Esophagus muscularis mucosa (tissue), 4 donors: ENCODE results near the gene FGR. TPM values are rescaled to one million over a fixed set of nuclear protein-coding genes. Genes with fewer than 3 reads are reported as not detected.

Source experiments
- DNase-seq: peaks from one replicate; pipeline ENCODE4 v3.0.0-alpha.2; 2017; ENCODE audit errors: extremely low spot score
- H3K27ac ChIP-seq, 4 donors: fragments of 200-600 bp; sonication (generic); replicated peaks in 1 of 4; 1 replicate in 3 of 4; 2 replicates in 1 of 4; pipeline ENCODE4 v1.5.1; 2016 to 2019; ENCODE audit warnings: mild to moderate bottlenecking in 1 of 4
- H3K27me3 ChIP-seq, 4 donors: fragments of 200-600 bp; sonication (generic); one replicate each; pipeline versions ENCODE4 v1.5.1 to v1.6.0; 2016 to 2019
- H3K36me3 ChIP-seq, 4 donors: fragments of 200-600 bp; sonication (generic); one replicate each; pipeline ENCODE4 v1.5.1; 2016 to 2019
- H3K4me1 ChIP-seq, 4 donors: fragments of 200-600 bp; sonication (generic); one replicate each; pipeline ENCODE4 v1.5.1; 2016 to 2019
- H3K4me3 ChIP-seq, 4 donors: fragments of 200-600 bp; sonication (generic); 1 replicate in 2 of 4; 2 replicates in 2 of 4; pipeline ENCODE4 v1.5.1; 2016 to 2019; ENCODE audit warnings: mild to moderate bottlenecking in 4 of 4, moderate library complexity in 1 of 4
- H3K9me3 ChIP-seq, 4 donors: fragments of 200-600 bp; sonication (generic); 1 replicate in 3 of 4; 2 replicates in 1 of 4; pipeline ENCODE4 v1.5.1; 2016 to 2019
- CTCF ChIP-seq, 3 experiments: fragments of 200-600 bp in 2 of 3; fragments of 450-650 bp in 1 of 3; sonication (generic) in 2 of 3; IDR thresholded peaks; one replicate each; pipeline ENCODE4 v1.5.1; 2017 to 2019; ENCODE audit warnings: antibody characterized with exemption in 3 of 3, mild to moderate bottlenecking in 2 of 3, moderate library complexity in 1 of 3
- EP300 ChIP-seq: sonication (generic); formaldehyde crosslinking; IDR thresholded peaks from one replicate; pipeline ENCODE4 v1.6.1; 2017; ENCODE audit warnings: antibody characterized with exemption
- POLR2A ChIP-seq: fragments of 450-650 bp; IDR thresholded peaks from one replicate; pipeline ENCODE4 v1.6.1; 2017; ENCODE audit warnings: antibody characterized with exemption, moderate library complexity, mild to moderate bottlenecking, low read depth
- POLR2AphosphoS5 ChIP-seq, 2 donors: sonication (generic); formaldehyde crosslinking; IDR thresholded peaks; one replicate each; pipeline ENCODE4 v1.6.1; 2017; ENCODE audit warnings: antibody characterized with exemption in 2 of 2
- WGBS: methylation state at CpG from one replicate; pipeline ENCODE4 v1.1.5; 2018; 5-methylcytosine and 5-hydroxymethylcytosine counted together
- intact Hi-C: fragments of 100-400 bp; cut with DNase I; formaldehyde crosslinking; loops from one replicate; pipeline ENCODE4 v1.15.1; 2023
- total RNA-seq, 4 donors: library from RNA; depleted of rRNA; stranded (reverse); fragments of >200 nt; gene quantifications; one replicate each; pipeline versions ENCODE4 v1.1.0 to v1.2.1, GENCODE V29; 2016

FGR gene
- total RNA-seq, 4 donors from 2014 or later: 12.0 to 32.1 (median 12.6) TPM

- intact Hi-C loops: no loop called here
- no peak for DNase-seq
- peak overlapping the region; percentile 57 to 71 (median 68) for H3K27ac ChIP-seq
Measured at GRCh38 chr1:27656157-27656893, 21.3 kb upstream of the FGR start.

GRCh38 chr1:27655151-27655937, 20.4 kb upstream of the FGR start:
- TF ChIP-seq POLR2AphosphoS5 (IDR thresholded peaks at IDR 0.05): no peak
- Histone ChIP-seq H3K27me3 (no peaks in the 10 kb centered on the region), H3K36me3 (no peaks in the 10 kb centered on the region), H3K9me3 (no peaks in the 10 kb centered on the region), H3K4me1 (peaks cover 43 to 50% (median 47%) of the 10 kb centered on the region in 4 donors), H3K4me3 (no peak overlapping the region), H3K27ac (peak overlapping the region; percentile 57 to 71 (median 68))
- 60% methylated on average over 11 of the region's 11 CpGs for WGBS
- DNase-seq: no peak
- intact Hi-C loops: no loop called here

More at GRCh38 chr1:27656157-27656893, 21.3 kb upstream of the FGR start:
- Histone ChIP-seq H3K4me1 (peaks cover 42 to 44% (median 43%) of the 10 kb centered on the region in 4 donors), H3K4me3 (no peak overlapping the region), H3K9me3 (no peaks in the 10 kb centered on the region), H3K27me3 (no peaks in the 10 kb centered on the region), H3K36me3 (no peaks in the 10 kb centered on the region)
- WGBS: 70% methylated on average over 6 of the region's 7 CpGs
- TF ChIP-seq EP300 (no peak), POLR2AphosphoS5 (IDR thresholded peaks at IDR 0.05) (peak; percentile 38 to 62)

GRCh38 chr1:27652111-27652864, 17.3 kb upstream of the FGR start:
- Histone ChIP-seq H3K36me3 (no peaks in the 10 kb centered on the region), H3K27me3 (no peaks in the 10 kb centered on the region), H3K9me3 (no peaks in the 10 kb centered on the region), H3K27ac (peak overlapping the region in 1 of 4 donors; percentile 41), H3K4me3 (no peak overlapping the region), H3K4me1 (peaks cover 47 to 51% (median 50%) of the 10 kb centered on the region in 4 donors)
- DNase-seq: no peak
- intact Hi-C loops: no loop called here
- 86% methylated on average over 5 of the region's 5 CpGs for WGBS
- no peak for TF ChIP-seq POLR2AphosphoS5 (IDR thresholded peaks at IDR 0.05)
- TF ChIP-seq CTCF (IDR thresholded peaks at IDR 0.05): no peak
- no peak for TF ChIP-seq EP300
- TF ChIP-seq POLR2A: no peak

GRCh38 chr1:27650539-27651175, 15.7 kb upstream of the FGR start:
- Histone ChIP-seq H3K27me3 (no peaks in the 10 kb centered on the region), H3K4me1 (peaks cover 35 to 40% (median 39%) of the 10 kb centered on the region in 4 donors), H3K4me3 (no peak overlapping the region), H3K36me3 (no peaks in the 10 kb centered on the region), H3K9me3 (no peaks in the 10 kb centered on the region), H3K27ac (peak overlapping the region; percentile 46 to 62 (median 50))
- intact Hi-C loops: no loop called here
- no peak for DNase-seq
- TF ChIP-seq POLR2AphosphoS5 (IDR thresholded peaks at IDR 0.05) (peak; percentile 15 to 21), POLR2A (no peak)
- 28% methylated on average over 7 of the region's 7 CpGs for WGBS

- peak overlapping the region; percentile 46 to 62 (median 50) for H3K27ac ChIP-seq
- no peak overlapping the region for H3K4me3 ChIP-seq
- intact Hi-C loops: no loop called here
- no peak for DNase-seq
- peaks cover 30 to 35% (median 34%) of the 10 kb centered on the region in 4 donors for H3K4me1 ChIP-seq
- 14% methylated on average over 1 of the region's 1 CpG for WGBS
- TF ChIP-seq CTCF (IDR thresholded peaks at IDR 0.05) (no peak), POLR2A (no peak), POLR2AphosphoS5 (IDR thresholded peaks at IDR 0.05) (no peak), EP300 (no peak)
- H3K9me3 ChIP-seq: no peaks in the 10 kb centered on the region
- H3K36me3 ChIP-seq: no peaks in the 10 kb centered on the region
- H3K27me3 ChIP-seq: no peaks in the 10 kb centered on the region
Measured at GRCh38 chr1:27650171-27650538, 15.2 kb upstream of the FGR start.
